Measurements from ENCODE around the gene HIVEP3.

DNA sequence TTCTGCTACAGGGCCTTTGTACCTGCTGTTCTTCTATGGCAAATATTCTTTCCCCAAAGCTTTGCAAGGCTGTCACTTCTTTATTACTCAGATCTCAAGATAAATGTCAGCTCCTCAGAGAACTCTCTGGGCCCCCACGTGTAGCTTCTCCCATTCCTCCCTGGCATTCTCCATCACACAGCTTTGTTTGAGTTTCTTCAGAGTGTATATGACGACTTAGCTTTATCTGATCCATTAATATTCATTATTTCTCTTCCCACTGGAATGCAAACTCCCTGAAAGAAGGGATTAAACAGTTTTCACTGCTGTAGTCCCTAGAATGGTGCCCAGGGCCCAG lies 259.6 kb downstream of the HIVEP3 start:
- no peak for TF ChIP-seq CTCF (tag by site-specific recombination; IDR thresholded peaks at IDR 0.05)
- TF ChIP-seq ZNF530 (tag by site-specific recombination; IDR thresholded peaks at IDR 0.05; ENCODE audit: low read depth): no peak
- TF ChIP-seq ZNF843 (tag by site-specific recombination; IDR thresholded peaks at IDR 0.05): no peak
- TF ChIP-seq, protein P1, sequence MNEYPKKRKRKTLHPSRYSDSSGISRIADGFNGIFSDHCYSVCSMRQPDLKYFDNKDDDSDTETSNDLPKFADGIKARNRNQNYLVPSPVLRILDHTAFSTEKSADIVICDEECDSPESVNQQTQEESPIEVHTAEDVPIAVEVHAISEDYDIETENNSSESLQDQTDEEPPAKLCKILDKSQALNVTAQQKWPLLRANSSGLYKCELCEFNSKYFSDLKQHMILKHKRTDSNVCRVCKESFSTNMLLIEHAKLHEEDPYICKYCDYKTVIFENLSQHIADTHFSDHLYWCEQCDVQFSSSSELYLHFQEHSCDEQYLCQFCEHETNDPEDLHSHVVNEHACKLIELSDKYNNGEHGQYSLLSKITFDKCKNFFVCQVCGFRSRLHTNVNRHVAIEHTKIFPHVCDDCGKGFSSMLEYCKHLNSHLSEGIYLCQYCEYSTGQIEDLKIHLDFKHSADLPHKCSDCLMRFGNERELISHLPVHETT (tag by site-specific recombination; IDR thresholded peaks at IDR 0.05): no peak
- no peak for TF ChIP-seq ZNF274 (IDR thresholded peaks at IDR 0.05; ENCODE audit: low read length)
- TF ChIP-seq ZNF274 (tag by site-specific recombination; IDR thresholded peaks at IDR 0.05; ENCODE audit: borderline replicate concordance): no peak
- no peak for TF ChIP-seq ZBTB7A (tag by site-specific recombination; IDR thresholded peaks at IDR 0.05; ENCODE audit: low read depth)
- TF ChIP-seq ZNF629 (tag by site-specific recombination; IDR thresholded peaks at IDR 0.05): no peak
- TF ChIP-seq ZNF660 (tag by site-specific recombination; IDR thresholded peaks at IDR 0.05): no peak
- no peak for TF ChIP-seq ZXDB (tag by site-specific recombination; IDR thresholded peaks at IDR 0.05)
- no peak for TF ChIP-seq ZNF114 (tag by site-specific recombination; IDR thresholded peaks at IDR 0.05)
- no peak for TF ChIP-seq ZNF510 (tag by site-specific recombination; IDR thresholded peaks at IDR 0.05; ENCODE audit: insufficient replicate concordance)
- no peak for TF ChIP-seq PBX3 (CRISPR knock-in tag; IDR thresholded peaks at IDR 0.05)
- TF ChIP-seq ZNF37A (tag by site-specific recombination; IDR thresholded peaks at IDR 0.05): no peak

Measured in HEK293 (cell line).